Ishikawa (cell line): ENCODE results near the gene ARMC2.

Experiments used
- CEBPB ChIP-seq: IDR thresholded peaks from 2 replicates; pipeline ENCODE4 v1.6.1; 2012
- CREB1 ChIP-seq: IDR thresholded peaks from 2 replicates; pipeline ENCODE4 v1.6.1; 2012; ENCODE audit warnings: low read depth
- EGR1 ChIP-seq: IDR thresholded peaks from 2 replicates; pipeline ENCODE4 v1.6.1; 2012
- EP300 ChIP-seq: IDR thresholded peaks from 2 replicates; pipeline ENCODE4 v1.6.1; 2012; ENCODE audit warnings: borderline replicate concordance
- FOXM1 ChIP-seq: IDR thresholded peaks from 2 replicates; pipeline ENCODE4 v1.6.1; 2012; ENCODE audit warnings: low read depth, borderline replicate concordance
- NFIC ChIP-seq: IDR thresholded peaks from 2 replicates; pipeline ENCODE4 v1.6.1; 2012
- RAD21 ChIP-seq: IDR thresholded peaks from 2 replicates; pipeline ENCODE4 v1.6.1; 2012; ENCODE audit warnings: low read depth
- TAF1 ChIP-seq: IDR thresholded peaks from 2 replicates; pipeline ENCODE4 v1.6.1; 2012; ENCODE audit warnings: low read depth, mild to moderate bottlenecking
- TCF12 ChIP-seq: IDR thresholded peaks from 2 replicates; pipeline ENCODE4 v1.6.1; 2012; ENCODE audit warnings: low read depth
- TEAD4 ChIP-seq: IDR thresholded peaks from 2 replicates; pipeline ENCODE4 v1.6.1; 2012
- YY1 ChIP-seq: IDR thresholded peaks from 2 replicates; pipeline ENCODE4 v1.6.1; 2012; ENCODE audit warnings: low read depth
- ZBTB7A ChIP-seq: IDR thresholded peaks from 2 replicates; pipeline ENCODE4 v1.6.1; 2012; ENCODE audit warnings: low read depth
- TF ChIP-seq, protein P1 (sequence below): IDR thresholded peaks from 2 replicates; pipeline ENCODE4 v1.6.1; 2012; ENCODE audit warnings: low read depth, mild to moderate bottlenecking
- TF ChIP-seq, protein P2 (sequence below): IDR thresholded peaks from 2 replicates; pipeline ENCODE4 v1.6.1; 2012
- TF ChIP-seq, protein P3 (sequence below): IDR thresholded peaks from 2 replicates; pipeline ENCODE4 v1.6.1; 2012

Gene ARMC2

DNA sequence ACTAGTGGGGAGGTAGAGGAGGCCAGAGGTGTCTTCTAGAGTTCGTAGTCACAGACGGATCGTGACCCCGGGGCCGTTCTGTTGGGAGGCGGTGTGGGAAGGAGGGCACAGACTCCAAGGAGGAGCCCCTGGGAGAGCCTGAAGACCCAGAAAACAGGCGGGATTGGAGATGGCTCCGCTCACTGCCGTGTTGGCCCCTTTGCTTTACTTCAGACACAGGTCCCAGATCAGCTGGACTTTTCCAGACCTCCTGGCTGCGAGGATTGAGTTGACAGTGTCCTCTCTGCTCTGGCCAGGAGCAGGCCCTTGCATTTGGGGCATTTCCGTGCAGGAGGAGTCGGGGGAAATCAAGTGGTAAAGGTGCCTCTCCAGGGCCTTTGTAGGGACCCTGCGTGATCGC lies 112.9 kb downstream of the ARMC2 start:
- TF ChIP-seq ZBTB7A (no peak), CREB1 (no peak), EGR1 (no peak)
- TF ChIP-seq, protein P1, sequence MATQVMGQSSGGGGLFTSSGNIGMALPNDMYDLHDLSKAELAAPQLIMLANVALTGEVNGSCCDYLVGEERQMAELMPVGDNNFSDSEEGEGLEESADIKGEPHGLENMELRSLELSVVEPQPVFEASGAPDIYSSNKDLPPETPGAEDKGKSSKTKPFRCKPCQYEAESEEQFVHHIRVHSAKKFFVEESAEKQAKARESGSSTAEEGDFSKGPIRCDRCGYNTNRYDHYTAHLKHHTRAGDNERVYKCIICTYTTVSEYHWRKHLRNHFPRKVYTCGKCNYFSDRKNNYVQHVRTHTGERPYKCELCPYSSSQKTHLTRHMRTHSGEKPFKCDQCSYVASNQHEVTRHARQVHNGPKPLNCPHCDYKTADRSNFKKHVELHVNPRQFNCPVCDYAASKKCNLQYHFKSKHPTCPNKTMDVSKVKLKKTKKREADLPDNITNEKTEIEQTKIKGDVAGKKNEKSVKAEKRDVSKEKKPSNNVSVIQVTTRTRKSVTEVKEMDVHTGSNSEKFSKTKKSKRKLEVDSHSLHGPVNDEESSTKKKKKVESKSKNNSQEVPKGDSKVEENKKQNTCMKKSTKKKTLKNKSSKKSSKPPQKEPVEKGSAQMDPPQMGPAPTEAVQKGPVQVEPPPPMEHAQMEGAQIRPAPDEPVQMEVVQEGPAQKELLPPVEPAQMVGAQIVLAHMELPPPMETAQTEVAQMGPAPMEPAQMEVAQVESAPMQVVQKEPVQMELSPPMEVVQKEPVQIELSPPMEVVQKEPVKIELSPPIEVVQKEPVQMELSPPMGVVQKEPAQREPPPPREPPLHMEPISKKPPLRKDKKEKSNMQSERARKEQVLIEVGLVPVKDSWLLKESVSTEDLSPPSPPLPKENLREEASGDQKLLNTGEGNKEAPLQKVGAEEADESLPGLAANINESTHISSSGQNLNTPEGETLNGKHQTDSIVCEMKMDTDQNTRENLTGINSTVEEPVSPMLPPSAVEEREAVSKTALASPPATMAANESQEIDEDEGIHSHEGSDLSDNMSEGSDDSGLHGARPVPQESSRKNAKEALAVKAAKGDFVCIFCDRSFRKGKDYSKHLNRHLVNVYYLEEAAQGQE, result no peak
- TF ChIP-seq, protein P2, sequence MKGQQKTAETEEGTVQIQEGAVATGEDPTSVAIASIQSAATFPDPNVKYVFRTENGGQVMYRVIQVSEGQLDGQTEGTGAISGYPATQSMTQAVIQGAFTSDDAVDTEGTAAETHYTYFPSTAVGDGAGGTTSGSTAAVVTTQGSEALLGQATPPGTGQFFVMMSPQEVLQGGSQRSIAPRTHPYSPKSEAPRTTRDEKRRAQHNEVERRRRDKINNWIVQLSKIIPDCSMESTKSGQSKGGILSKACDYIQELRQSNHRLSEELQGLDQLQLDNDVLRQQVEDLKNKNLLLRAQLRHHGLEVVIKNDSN, result no peak

DNA sequence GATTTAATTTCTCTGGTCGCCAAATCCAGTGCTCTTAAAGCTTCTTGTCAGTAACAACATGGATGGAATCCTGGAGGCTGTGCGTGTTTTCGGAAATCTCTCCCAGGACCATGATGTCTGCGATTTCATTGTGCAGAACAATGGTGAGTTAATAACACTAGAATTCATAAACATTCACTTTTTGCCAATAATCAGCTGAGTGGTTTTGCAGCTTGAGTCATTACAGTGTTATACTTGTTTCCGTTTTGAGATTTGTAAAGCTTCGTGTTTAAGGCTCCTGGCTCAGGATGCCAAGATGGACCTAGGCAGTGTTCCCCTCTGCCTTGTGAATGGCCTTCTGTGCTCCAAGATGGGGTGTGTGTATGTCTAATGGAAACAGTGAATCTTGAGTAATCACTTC lies 113.8 kb downstream of the ARMC2 start:
- TF ChIP-seq, protein P3, sequence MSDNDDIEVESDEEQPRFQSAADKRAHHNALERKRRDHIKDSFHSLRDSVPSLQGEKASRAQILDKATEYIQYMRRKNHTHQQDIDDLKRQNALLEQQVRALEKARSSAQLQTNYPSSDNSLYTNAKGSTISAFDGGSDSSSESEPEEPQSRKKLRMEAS, result no peak
- TF ChIP-seq TEAD4 (no peak), FOXM1 (no peak), CEBPB (no peak), TAF1 (no peak), EP300 (no peak), EGR1 (no peak), CREB1 (no peak), NFIC (no peak), TCF12 (no peak), RAD21 (no peak), YY1 (no peak), ZBTB7A (no peak)
- TF ChIP-seq, protein P1, result no peak
- TF ChIP-seq, protein P2, result no peak

DNA sequence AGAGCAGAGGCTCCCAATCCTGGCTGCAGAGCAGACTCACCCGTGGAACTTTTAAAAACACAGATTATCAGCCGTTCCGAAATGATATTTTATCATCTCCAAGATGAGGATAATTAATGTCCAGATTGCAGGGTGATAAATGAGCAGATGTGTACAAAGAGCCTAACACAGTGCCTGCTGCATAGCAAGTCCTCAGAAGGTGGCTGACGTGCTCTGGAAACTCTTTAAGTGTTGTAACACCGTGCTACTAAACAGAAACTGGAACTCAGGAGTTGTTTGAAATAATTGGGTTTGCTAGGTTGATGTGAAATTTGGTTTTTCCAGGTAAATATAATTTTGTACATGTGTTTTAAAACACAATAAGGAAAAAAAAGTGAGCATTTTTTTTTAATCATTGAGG lies 118.0 kb downstream of the ARMC2 start:
- TF ChIP-seq EP300, result no peak
- TF ChIP-seq FOXM1, result no peak
- TF ChIP-seq, protein P3, result no peak

DNA sequence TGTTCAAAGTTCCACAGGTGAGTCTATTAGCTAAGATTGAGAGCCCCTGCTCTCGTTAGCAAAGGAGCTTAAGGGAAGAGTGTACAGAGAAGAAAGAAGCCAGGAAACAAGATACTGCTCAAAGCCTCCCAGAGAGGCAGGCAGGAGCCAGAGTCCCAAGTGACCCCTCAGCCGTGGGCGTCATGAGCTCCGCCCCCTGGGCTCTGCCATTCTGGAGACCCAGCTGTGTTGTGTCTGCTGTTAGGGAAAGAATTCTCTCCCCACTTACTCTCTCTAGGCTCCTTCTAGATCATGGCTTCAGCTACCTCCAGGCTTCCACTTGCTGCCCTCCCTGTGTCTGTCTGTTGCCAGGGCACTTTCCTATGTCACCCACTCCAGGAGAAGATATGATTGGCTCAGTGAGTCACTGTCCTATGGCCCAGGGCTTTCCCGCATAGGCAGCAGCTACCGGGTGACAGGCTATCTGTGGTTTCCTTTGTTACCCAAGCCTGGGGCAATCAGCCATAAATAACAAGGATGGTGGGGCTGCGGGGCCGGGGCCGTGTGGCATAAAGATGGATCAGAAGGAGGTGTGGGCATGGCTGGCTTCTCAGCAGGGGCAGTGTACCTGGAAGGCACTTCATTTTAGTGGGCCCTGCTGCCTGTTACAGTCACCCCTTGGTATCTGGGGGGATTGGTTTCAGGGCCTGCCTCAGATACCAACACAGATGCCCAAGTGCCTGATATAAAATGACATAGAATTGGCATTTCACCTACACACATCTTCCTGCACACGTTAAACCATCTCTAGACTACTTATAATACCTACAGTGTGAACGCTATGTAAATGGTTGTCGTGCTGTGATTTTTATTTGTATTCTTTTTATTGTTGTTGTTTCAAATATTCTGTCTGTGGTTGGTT lies 118.9 kb downstream of the ARMC2 start:
- no peak for TF ChIP-seq FOXM1
- no peak for TF ChIP-seq TEAD4

DNA sequence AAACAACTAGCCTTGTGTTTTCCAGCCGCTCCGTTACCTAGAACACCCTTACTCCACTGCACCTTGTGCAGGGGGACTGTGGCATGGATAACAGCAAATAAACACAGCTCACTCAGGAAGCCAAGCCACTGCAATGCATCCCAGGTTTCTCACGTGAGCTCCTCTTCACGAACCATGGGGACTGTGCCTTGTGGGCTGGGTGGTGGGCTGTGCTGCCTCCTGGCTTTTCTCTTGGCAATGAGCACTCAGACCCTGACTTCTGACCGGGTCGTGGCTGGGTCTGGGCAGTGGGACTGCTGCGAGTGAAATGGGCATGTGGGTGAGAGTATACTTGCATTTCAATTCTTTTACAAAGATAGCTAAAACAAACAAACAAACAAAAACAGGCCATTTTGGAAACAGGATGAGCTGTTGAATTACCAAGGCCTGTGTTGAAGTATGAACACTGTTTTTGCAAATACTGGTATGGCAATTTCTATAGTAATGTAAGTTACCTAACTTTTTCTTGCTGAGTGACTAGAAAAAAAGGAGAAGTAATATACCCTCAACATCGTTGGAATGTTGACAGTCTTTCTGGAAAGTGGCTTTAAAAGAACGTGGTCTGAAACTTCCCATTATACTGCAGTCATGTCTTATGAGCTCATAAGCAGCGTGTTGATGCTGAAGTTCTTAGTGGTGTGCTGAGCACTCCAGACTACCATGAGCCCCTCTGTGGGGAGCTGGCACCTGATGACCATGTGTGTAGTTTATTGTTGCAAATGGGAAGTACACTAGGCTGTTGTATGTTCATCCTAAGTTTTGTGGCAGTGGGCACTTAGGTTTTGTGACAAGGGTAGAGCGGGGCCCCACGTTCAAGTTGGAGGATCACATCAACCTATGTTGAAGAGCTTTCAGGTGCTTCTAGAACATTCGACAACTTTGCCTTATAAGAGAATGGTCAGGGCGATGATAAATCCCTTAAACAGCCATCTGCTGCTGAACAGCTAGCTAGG lies 120.4 kb downstream of the ARMC2 start:
- TF ChIP-seq, protein P3, result no peak
- TF ChIP-seq TAF1 (no peak), CREB1 (no peak), NFIC (no peak), TCF12 (no peak)
- TF ChIP-seq, protein P2, result no peak
